GM21360 (cell line): ENCODE results near the gene CDC5L.

ENCODE experiments used
- ATAC-seq: cut with Tn5 transposase; IDR thresholded peaks from one replicate; pipeline ENCODE4 v1.9.1; 2021; ENCODE audit warnings: mild to moderate bottlenecking, moderate library complexity; ENCODE audit not compliant: unreplicated experiment

Gene CDC5L

DNA sequence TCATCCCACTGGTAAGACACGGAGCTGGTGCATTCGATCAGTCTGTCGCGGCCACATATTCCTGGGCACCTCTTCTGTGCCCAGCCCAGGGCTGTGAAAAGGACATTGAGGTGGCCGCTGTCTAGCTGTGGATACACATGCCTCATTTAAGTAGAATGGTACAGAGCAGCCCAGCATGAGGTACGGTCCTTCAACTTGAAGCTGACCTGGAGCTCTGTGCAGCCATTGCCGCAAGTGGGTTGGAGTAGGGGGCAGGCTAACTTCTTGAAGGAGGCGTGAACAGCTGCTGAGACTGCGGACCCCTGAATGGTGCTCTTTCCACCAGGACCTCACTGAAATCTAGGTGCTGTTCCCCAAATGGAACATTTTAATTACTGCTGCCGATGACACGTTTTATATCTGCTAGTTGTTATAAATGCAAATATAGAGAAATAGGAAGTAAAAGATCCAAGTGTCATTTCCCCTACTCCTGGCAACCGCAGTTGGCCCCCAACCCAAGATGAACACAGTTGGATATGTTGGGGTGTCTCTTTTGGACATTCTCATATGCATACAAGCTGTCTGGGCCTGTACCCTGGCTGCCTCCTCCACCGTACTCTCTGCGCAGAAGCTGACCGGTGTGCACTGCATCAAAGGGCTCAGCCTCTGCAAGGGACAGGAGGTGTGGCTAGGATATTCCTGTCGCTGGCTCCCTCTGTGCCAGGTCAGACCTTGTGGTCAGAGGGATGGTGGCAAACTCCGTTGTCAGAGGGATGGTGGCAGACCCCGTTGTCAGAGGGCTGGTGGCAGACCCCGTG is 86.1 kb downstream of the CDC5L start:
- no peak for ATAC-seq

DNA sequence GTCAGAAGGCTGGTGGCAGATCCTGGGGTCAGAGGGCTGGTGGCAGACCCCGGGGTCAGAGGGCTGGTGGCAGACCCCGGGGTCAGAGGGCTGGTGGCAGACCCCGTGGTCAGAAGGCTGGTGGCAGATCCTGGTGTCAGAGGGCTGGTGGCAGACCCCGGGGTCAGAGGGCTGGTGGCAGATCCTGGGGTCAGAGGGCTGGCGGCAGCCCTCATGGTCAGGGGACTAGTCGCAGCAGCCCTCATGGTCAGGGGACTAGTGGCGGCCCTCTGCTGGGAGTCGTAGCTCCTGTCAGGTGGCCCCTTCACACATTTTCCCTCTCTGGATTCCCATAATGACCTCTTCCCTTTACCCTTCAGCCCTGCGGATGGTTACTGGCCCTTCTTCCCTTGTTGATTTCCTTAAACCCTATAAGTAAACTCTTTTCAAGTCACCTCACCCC is 86.7 kb downstream of the CDC5L start:
- ATAC-seq: no peak

DNA sequence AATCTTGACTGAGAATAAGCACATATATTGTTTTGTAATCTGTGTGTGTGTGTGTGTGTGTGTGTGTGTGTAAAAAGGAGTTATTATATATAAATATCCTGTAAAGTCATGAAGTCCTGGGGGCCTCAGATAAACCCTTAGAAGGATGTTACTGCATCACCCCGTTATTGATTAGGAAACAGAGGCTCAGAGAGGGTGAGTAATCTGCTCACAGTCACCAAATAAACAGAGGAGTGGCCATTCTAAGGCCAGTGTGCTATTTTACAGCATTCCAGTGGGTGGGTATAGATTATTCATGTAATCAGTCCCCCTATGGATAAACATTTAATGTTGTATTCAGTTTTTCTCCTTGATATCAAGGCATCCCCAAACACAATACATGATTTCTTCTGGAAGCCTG is 87.1 kb downstream of the CDC5L start:
- ATAC-seq: no peak

DNA sequence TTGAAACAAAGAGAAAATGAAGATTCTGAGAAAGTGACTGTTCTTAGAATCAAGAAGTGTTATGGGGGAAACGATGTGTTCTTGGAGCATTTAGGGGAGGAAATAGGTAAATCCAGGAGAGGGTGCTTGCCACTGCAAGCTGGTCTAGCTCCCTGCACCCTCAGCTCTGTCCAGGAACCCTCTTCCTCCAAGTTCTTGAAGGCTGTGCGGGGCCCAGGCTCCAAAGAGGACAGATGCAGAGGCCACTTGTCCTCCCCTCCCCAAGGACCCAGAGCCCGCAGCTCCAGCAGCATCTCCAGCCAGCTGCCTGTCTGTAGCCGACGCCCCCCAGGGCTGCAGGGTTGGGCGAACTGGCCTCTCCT is 87.9 kb downstream of the CDC5L start:
- no peak for ATAC-seq

DNA sequence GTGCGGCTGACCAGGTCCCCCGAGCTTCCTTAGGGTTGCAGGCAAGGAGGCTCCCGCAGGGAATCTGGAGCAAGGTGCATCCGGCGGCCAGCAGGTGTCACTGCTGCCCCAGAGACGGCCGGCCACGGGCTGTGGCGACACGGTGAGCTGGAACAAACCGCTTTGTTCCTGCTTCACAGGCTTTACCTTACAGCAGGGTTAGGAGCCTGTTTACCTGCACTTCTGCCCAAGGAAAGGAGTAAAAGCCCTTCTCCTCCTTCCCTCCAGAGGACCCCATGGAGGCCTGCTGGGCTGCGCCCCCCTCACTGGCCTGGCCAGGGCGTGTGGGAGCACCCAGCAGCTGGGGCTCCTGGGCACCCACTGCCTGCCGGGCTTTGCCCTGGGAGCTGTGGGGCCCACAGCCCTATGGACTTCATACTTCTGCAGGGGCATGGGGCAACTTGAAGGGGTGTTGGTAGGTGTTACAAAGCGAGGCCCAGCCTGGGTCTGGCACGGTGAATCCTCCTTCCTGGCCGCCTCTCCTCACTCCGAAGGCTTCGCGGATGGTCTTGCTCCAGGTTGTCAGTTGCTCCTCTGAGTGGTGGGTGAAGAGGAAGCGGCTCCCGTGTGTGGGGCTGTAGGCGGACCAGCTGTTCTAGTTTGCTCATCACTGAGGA is 88.4 kb downstream of the CDC5L start:
- ATAC-seq: no peak

DNA sequence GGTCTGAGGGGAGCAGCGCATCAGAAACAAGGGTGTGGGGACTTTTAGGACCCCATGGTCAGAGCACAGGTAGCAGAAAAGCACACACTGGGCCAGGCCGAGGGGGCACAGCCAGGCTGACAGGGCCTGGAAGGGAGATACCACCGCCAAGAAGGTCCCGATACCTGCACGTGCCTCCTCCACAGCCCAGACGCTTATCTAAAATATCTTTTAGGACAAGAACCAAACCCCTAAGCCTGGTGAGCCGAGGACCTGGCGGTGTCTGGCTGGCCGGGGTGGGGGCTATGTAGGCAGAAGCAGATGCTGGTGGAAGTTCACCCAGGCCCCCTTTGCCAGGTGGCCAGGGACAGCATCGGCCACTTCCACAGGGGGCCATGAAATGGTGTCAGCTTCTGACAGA is 89.3 kb downstream of the CDC5L start:
- no peak for ATAC-seq

DNA sequence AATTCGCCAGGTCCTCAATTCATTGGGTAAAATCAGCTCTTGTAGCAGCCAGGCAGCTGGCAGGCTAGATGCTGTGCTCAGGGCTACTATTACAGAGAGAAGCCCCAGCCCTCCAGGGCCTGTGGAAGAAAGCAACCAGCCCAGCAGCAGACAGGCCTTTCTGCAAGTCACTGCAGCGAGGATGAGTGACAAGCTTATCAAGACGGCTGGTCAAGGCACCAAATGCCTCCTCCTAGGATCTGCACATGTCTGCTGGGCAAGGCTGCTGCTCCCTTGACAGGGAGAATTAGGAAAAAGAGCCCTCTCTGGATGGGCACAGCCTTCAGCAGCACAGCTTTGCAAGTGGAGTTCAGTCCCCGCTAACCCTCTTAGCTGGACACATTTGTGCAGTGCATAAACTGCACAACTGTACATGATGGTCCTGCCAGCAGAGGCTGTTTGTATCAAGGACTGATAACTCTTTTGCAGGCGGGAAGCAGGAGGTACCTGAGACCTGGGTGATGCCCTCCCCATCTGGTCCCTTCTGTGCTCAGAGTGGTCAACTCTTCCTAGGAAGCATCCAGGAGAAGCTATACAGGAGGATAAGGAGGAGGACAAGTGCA is 89.9 kb downstream of the CDC5L start:
- ATAC-seq: no peak

DNA sequence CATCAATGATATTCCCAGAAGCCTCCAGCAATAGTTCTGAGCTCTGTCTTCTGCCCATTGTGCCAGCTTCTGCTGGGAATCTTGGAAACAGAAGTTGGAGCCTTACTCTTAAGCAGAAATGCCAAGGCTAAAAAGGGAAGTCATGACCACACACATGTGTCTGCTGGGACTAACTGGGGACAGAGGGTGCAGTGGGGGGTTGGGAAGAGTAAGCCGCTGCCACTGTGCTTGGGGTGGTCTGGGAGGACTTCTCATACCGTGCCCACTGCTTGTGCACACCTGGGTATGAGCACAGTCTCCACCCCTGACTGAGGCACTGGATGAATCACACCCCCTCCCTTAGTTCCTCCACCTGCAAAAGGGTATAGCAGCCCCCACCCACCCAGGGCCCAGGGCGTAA is 90.7 kb downstream of the CDC5L start:
- ATAC-seq: no peak

DNA sequence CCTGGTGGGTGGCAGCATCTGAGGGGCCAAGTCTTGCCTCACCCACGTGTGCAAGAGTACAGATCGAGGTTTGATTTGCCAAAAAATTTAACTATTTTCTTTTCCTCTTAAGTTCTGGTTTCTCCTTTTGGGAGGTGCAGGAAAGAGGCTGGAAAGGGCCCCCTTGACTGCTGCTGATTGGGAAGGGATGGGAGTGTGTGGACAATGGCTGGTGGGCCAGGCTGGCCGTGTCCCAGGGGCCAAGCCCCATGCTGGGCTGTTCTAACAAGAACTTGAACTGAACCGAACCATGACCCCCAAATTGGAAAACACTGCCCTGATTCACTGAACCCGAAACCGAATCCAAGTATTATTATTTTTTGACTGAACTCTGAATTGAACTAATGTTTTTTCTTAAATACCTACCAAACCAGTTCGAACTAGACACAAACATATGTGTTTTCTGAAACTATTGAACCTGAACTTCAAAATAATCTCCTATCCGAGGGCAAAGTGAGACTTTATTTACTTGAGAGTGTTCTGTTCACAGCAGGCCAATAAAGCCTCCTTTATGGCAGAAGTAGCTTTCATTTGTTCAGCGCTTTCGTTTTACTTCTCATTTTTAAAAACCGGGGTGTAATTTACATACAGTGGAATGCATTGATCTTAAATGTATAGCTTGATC is 91.2 kb downstream of the CDC5L start:
- no peak for ATAC-seq

DNA sequence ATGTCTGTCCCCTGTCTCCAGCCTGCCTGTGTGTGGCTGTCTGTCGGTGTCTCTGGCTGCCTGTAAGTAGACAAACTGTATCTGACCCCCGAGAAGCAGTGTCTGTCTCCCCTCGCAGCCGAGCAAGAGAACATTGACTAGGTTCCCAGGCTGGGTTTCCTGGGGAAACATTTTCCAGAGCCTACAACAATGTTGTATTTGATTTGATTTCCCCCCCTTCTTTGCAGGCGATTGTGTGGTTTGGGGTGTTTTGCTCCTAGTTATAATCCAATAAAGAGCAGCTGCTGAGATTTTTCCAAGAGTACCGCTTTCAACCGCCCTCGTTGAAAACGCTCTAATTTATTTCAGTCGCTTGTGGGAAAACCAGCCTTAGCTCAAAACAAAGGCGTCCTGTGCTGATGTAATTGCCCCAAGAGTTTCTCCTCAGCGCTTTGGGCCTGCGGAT is 92.6 kb downstream of the CDC5L start:
- no peak for ATAC-seq

DNA sequence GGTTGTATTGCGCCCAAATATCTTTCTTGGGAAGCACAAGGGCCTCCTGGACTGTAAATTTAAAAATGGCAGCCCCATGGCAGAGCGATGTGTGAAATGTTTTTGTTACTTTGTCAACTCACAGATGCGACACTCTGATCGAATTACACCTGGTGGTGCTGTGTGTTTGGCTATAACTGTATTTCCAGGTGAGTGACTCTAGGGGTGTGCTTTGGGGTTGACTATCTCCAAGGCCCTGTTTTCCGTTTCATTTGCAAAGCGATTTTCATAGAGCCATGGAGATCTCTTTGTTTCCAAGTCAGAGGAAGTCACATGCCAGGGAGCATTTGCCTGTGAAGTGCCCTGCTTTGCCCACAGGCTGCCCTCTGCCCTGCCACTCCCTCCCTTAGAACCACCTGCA is 93.5 kb downstream of the CDC5L start:
- ATAC-seq: no peak

DNA sequence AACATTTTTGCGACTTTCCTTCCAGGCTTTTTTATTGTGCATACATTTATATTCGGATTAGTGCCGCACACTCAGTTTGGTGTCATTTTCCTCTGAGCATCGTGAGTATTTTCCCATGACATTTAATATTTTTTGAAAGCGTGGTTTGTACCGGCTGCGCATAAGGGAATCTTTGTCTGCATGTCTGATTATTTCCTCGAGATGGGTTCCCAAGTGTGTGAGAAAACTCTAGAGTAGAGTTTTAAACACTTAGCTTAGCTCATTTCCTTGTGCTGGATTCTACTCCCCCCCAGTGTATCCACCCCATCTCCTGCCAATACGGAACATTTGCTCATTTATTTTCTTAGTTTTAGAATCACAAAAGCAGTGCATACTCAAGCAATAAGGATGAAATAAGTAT is 94.3 kb downstream of the CDC5L start:
- ATAC-seq: no peak

DNA sequence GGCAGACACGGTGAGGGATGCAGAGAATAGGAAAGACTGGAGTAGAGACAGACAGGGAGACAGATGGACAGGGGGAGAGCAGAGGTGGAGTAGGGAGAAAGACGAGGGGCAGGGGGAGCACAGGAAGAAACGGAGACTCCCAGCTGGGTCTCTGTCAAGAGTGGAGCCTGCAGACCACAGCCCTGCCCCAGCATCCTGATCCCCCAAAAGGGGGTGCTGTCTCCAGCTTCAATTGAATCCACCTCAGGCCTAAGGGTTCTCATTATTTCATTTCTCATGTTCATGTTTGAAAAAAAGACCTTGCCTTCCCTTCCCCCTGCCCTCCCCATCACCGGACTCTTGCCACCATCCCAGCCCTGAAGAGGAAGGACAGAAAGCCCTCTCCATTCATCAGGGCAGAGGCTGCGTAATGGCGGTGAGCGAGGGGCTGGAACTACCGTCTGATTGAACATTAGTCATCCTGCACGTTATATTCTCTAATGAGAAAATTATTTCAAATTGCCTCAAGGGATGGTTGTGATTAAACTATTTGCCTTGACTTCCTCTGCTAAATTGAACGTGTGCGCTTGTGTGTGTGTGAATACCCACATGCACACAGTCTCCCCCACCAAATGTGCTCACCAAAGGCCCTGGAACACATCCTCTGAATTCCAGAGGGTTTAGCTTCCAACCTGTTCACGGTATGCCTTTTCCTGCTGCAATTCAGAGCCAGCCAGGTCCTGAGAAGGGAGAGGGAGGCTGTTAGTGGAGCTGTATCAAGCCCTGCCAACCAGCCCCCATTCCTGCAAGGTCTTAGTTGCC is 98.3 kb downstream of the CDC5L start:
- ATAC-seq: no peak

DNA sequence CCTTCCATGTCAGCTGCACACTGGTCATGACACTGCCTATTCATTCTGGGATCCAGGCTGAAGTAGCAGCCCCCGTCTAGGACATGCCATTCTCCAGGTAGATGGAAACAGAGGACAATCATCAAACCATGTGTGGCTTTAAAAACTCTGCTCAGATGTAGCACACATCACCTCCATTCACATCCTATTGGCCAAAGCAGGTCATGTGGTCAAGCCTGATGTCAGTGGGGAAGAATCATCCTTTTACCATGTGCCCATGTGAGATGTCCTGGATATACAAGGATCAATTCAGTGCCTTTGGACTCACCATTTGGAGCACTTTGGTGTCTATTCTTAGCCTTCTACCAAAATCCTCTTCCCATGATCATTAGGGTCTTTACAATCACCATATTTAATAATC is 99.5 kb downstream of the CDC5L start:
- no peak for ATAC-seq

DNA sequence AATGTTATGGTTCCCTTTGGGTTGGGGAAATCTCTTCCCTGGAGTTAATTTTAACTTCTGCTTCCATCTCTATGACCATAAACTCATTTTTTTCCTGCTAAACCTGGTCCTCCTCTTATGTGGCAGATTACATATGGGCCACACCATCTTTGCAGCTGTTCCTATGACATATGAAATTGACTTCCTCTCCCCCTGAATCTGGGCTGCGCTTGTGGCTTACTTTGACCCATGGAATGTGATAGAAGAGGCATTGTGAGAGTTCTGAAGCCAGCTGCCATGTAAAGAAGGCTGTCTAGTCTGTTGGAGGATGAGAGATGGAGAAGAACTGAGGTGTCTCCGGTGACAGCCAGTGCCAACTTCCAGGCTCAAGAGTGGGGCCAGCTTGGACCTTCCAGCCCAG is 100.1 kb downstream of the CDC5L start:
- no peak for ATAC-seq

DNA sequence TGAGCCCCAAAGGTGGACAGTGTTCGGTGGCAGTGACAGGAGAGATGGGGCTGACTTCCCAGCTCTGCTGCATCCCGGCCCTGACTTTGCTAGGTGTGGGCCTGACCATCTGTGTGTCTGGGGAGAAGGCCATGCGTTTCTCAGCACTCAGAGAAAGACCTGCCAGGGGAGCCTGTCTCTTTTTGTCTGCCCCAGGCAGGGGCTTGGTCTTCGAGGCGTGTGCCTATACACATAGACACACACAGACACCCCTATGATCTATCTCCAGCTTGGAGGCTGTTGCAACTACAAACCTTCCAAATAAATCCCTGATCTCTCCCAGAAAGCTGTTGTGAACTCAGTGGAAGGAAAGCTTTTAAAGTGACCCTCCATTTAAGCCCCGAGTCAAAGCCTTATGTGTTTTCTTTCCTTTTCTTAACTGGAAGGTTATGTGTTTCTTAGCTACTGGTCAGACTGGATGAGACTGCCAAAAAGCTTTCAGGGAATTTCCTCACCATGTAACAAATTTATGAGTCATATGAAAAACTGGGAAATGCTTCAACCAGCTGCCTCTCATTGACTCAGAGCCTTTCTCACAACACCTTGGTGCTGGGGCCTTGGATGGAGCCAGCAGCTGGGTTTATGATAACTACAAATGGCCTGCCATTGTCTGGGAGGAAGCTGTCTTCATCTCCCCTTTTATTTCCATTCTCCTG is 102.6 kb downstream of the CDC5L start:
- ATAC-seq: no peak

DNA sequence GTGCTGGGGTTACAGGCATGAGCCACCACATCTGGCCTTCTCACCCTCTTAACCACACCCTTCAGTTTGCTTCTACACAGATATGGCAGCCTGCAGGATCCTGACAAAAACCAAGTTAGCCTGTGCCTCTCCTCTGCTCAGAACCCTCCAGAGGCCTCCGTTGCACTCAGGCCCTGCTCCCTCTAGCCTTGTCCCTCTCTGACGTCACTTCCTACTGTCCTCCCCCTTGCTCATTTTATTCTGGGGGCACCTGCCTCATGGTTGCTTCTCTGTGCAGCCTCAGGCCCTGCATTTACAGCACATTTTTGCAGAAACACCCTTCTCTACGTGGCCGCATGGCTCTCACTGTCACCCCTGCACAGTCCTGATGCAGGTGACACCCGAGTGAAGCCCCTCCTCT is 105.6 kb downstream of the CDC5L start:
- ATAC-seq: no peak

DNA sequence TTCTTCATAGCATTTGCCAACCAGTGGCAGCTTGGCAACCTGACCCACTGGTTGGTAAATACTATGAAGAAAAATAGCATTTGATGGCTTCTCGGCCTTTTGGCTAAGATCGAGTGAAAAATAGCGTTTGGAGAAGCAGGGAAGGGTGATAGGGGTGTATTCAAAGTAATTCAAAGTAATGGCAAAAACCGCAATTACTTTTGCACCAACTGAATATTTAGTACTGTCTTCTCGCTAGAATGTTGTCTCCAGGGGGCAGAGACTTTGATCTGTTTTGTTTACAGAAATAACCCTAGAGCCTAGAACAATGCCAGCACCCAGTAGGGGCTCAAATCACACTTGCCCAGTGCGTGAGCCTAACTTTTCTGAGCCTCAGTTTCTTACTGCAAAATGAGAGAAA is 106.1 kb downstream of the CDC5L start:
- ATAC-seq: no peak

DNA sequence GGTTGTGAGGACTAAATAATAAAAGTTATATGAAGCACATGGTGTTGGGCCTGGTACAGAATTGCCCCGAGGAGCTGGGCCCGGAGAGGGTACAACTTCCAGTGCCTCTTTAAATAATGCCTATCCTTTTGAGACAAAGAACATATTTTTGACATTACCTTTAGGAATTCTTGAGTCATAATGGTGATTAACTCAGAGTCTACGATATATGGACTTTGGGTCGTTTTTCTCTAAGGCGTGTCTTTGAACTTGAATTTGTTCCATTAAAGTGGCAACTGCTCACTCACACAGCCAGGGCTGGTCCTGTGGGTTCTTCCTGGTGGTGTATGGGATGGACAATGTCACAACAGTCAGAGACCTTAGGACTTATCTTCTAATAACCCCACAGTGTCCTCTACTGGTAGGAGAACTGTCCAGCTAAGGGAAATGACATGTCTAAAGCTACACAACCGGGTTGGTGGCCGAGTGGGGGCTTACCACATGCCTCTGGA is 106.5 kb downstream of the CDC5L start:
- no peak for ATAC-seq
